GM18526 (cell line): ENCODE data around the gene NEBL.

Source experiments
- POLR2A ChIP-seq: IDR thresholded peaks from 3 replicates; pipeline ENCODE4 v1.6.1; 2011; ENCODE audit not compliant: insufficient read length; ENCODE audit errors: extremely low read depth

NEBL gene

GRCh38 chr10:20740120-20740519, 157.0 kb downstream of the NEBL start:
- TF ChIP-seq POLR2A: no peak

GRCh38 chr10:20737107-20737506, 160.0 kb downstream of the NEBL start:
- no peak for TF ChIP-seq POLR2A
